ENCODE data around the gene AWAT2.

- TF ChIP-seq CTCF (IDR thresholded peaks at IDR 0.05) = no peak
- TF ChIP-seq EZH2 (IDR thresholded peaks at IDR 0.05) = no peak
- TF ChIP-seq EZH2phosphoT487 (IDR thresholded peaks at IDR 0.05) = no peak
Observed at GRCh38 chrX:70062076-70062475, 12.3 kb upstream of the AWAT2 start, which contains the start of gene OTUD6A.
